ENCODE measurements around the gene NFASC. TPM values are rescaled to one million over a fixed set of nuclear protein-coding genes. Genes with fewer than 3 reads are reported as not detected.

Gene NFASC
- total RNA-seq, 2 donors from 2014 or later, result 27.7 to 45.9 TPM

DNA sequence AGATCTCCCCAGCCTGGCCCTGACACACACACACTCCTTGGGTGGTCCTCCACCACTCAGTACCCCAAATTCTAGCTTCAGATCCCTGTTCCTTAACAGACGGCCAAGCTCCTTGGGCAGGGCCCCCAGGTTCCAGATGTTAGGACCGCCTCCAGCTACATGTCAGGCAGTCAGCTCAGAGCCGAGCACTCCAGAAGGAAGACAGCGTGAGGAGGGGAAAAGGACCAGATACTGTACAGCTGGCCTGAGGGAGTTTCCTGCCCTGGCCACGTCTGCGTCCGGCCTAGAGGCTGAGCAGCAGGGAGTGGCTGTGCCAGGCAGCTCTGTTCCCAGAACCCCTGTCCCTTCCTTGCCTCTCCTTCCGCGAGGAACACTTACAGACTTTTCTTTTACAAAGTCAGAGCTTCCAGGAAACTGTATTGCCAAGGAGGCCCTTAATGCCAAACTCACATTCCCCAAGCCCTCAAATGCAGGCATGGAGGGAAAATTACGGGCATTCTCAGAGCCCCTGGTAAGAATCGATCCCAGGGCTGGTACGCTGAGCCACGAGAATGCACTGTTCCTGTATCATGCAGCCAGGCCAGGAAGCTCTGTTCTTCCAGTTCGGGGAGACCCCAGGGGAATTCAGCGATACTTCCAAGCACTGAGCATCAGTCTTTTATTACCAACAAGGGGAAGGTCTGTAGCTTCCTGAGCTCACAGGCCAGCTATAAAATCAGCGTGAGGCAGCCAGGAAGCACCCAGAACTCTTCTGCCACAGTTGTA lies 127.1 kb downstream of the NFASC start:
- WGBS, 2 experiments (ENCODE audit: insufficient coverage in 1 of 2, insufficient read length in 1 of 2), result 90 to 92% methylated on average over 15 to 16 of the region's 16 CpGs
- Mint-ChIP-seq H3K36me3 (ENCODE audit: low read depth) (peaks cover 15% of the 10 kb centered on the region), H3K4me3 (no peak overlapping the region), H3K9me3 (no peaks in the 10 kb centered on the region), H3K4me1 (peaks cover 4% of the 10 kb centered on the region), H3K27me3 (ENCODE audit: insufficient read depth) (peaks cover 17% of the 10 kb centered on the region), H3K27ac (no peak overlapping the region)
- TF ChIP-seq, protein P1, sequence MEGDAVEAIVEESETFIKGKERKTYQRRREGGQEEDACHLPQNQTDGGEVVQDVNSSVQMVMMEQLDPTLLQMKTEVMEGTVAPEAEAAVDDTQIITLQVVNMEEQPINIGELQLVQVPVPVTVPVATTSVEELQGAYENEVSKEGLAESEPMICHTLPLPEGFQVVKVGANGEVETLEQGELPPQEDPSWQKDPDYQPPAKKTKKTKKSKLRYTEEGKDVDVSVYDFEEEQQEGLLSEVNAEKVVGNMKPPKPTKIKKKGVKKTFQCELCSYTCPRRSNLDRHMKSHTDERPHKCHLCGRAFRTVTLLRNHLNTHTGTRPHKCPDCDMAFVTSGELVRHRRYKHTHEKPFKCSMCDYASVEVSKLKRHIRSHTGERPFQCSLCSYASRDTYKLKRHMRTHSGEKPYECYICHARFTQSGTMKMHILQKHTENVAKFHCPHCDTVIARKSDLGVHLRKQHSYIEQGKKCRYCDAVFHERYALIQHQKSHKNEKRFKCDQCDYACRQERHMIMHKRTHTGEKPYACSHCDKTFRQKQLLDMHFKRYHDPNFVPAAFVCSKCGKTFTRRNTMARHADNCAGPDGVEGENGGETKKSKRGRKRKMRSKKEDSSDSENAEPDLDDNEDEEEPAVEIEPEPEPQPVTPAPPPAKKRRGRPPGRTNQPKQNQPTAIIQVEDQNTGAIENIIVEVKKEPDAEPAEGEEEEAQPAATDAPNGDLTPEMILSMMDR (conservative IDR thresholded peaks at IDR 0.05), result no peak
- DNase-seq, result no peak
- no peak overlapping the region for H3K9ac ChIP-seq (ENCODE audit: extremely low read depth, low read length, poor library complexity, severe bottlenecking)
- peaks cover 3% of the 10 kb centered on the region for H3K4me1 ChIP-seq (ENCODE audit: control insufficient read depth, insufficient read depth, low read length)
- H3K4me3 ChIP-seq (ENCODE audit: low read length), result no peak overlapping the region
- no peaks in the 10 kb centered on the region for H3K9me3 ChIP-seq (ENCODE audit: control insufficient read depth, low read length)
- peaks cover 21% of the 10 kb centered on the region for H3K36me3 ChIP-seq (ENCODE audit: control insufficient read depth, insufficient read depth, low read length)
- no peak overlapping the region for H3K27ac ChIP-seq (ENCODE audit: low read depth, low read length)
- H3K27me3 ChIP-seq (ENCODE audit: control insufficient read depth, insufficient read depth, low read length, poor library complexity, severe bottlenecking), result no peaks in the 10 kb centered on the region

DNA sequence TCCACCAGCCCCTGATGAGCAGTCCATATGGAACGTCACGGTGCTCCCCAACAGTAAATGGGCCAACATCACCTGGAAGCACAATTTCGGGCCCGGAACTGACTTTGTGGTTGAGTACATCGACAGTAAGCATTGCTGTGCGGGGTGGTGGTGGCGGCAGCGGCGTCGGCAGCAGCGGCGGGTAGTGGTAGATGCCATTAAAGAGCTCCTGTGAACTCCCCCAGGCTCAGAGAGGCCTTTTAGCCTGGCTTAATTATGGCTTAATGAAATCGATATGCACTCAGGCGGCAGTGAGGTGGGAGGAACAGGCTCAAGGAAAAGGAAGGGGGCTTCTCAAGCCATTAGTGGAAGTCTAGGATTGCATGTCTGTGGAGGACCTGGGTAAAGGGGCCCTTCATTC lies 130.5 kb downstream of the NFASC start:
- 97 to 98% methylated on average over 14 of the region's 14 CpGs for WGBS, 2 experiments (ENCODE audit: insufficient coverage in 1 of 2, insufficient read length in 1 of 2)
- Mint-ChIP-seq H3K36me3 (ENCODE audit: low read depth) (peaks cover 12% of the 10 kb centered on the region), H3K27me3 (ENCODE audit: insufficient read depth) (peaks cover 24% of the 10 kb centered on the region), H3K27ac (no peak overlapping the region), H3K9me3 (no peaks in the 10 kb centered on the region), H3K4me3 (no peak overlapping the region), H3K4me1 (peaks cover 16% of the 10 kb centered on the region)
- Histone ChIP-seq H3K4me1 (ENCODE audit: control insufficient read depth, insufficient read depth, low read length) (peaks cover 14% of the 10 kb centered on the region), H3K36me3 (ENCODE audit: control insufficient read depth, insufficient read depth, low read length) (peaks cover 17% of the 10 kb centered on the region), H3K27ac (ENCODE audit: low read depth, low read length) (no peak overlapping the region), H3K27me3 (ENCODE audit: control insufficient read depth, insufficient read depth, low read length, poor library complexity, severe bottlenecking) (no peaks in the 10 kb centered on the region), H3K4me3 (ENCODE audit: low read length) (no peak overlapping the region), H3K9ac (ENCODE audit: extremely low read depth, low read length, poor library complexity, severe bottlenecking) (no peak overlapping the region), H3K9me3 (ENCODE audit: control insufficient read depth, low read length) (no peaks in the 10 kb centered on the region)
- TF ChIP-seq, protein P1 (conservative IDR thresholded peaks at IDR 0.05), result no peak
- DNase-seq, result no peak

DNA sequence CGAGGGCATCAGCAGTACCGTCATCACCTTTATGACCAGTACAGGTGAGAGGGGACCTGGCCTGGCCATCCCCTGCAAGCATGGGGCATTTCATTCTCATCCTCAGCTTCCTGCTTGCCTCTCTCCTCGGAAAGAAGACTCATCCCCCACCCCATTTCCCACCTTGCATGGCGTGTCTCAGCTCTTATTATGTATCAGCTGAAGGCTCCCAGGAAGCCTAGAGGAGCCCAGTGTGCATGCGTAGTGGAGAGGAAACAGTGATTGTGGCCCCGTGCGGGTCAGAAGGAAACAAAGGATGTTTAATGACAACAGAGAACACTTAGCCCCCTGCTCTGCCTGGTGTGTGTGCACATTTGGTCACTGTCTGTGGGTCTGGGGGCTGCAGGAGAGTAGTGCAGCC lies 132.0 kb downstream of the NFASC start:
- Histone ChIP-seq H3K4me3 (ENCODE audit: low read length) (no peak overlapping the region), H3K36me3 (ENCODE audit: control insufficient read depth, insufficient read depth, low read length) (peaks cover 10% of the 10 kb centered on the region), H3K27me3 (ENCODE audit: control insufficient read depth, insufficient read depth, low read length, poor library complexity, severe bottlenecking) (no peaks in the 10 kb centered on the region), H3K9me3 (ENCODE audit: control insufficient read depth, low read length) (no peaks in the 10 kb centered on the region), H3K9ac (ENCODE audit: extremely low read depth, low read length, poor library complexity, severe bottlenecking) (no peak overlapping the region), H3K4me1 (ENCODE audit: control insufficient read depth, insufficient read depth, low read length) (peaks cover 14% of the 10 kb centered on the region), H3K27ac (ENCODE audit: low read depth, low read length) (no peak overlapping the region)
- H3K27ac Mint-ChIP-seq, result peak overlapping the region; percentile 11
- H3K27me3 Mint-ChIP-seq (ENCODE audit: insufficient read depth), result peaks cover 24% of the 10 kb centered on the region
- H3K4me3 Mint-ChIP-seq, result no peak overlapping the region
- TF ChIP-seq, protein P1 (conservative IDR thresholded peaks at IDR 0.05), result no peak
- WGBS, 2 experiments (ENCODE audit: insufficient coverage in 1 of 2, insufficient read length in 1 of 2), result 66 to 70% methylated on average over 5 to 7 of the region's 7 CpGs
- no peaks in the 10 kb centered on the region for H3K9me3 Mint-ChIP-seq
- DNase-seq, result no peak
- peaks cover 16% of the 10 kb centered on the region for H3K4me1 Mint-ChIP-seq
- peaks cover 6% of the 10 kb centered on the region for H3K36me3 Mint-ChIP-seq (ENCODE audit: low read depth)
